ENCODE results near the gene RIMS1. TPM values are rescaled to one million over a fixed set of nuclear protein-coding genes. Genes with fewer than 3 reads are reported as not detected.

Gene RIMS1
- total RNA-seq, 1 experiment from 2014 or later: 0.57 TPM

- no peak overlapping the region for H3K4me3 Mint-ChIP-seq (ENCODE audit: low read depth, unreplicated experiment)
- H3K27me3 Mint-ChIP-seq (ENCODE audit: unreplicated experiment): no peaks in the 10 kb centered on the region
- no peaks in the 10 kb centered on the region for H3K4me1 Mint-ChIP-seq (ENCODE audit: low read depth, unreplicated experiment)
- no TSS peak for BruUV-seq (replicated peaks)
- DNase-seq: no peak
- no peak overlapping the region for H3K27ac Mint-ChIP-seq (ENCODE audit: unreplicated experiment)
- intact Hi-C loops (cut with micrococcal nuclease; ENCODE audit: unreplicated experiment): no loop called here
- H3K9me3 Mint-ChIP-seq (ENCODE audit: low read depth, unreplicated experiment): no peaks in the 10 kb centered on the region
- H3K36me3 Mint-ChIP-seq (ENCODE audit: insufficient read depth, unreplicated experiment): no peaks in the 10 kb centered on the region
- CTCF ChIA-PET: no interaction called here
- TF ChIP-seq CTCF (IDR thresholded peaks at IDR 0.05; ENCODE audit: unreplicated experiment): no peak
These were observed 15.9 kb downstream of the RIMS1 start for GRCh38 chr6:71902261-71902660.

- CTCF ChIA-PET: no interaction called here
- no peak overlapping the region for H3K27ac Mint-ChIP-seq (ENCODE audit: unreplicated experiment)
- no peak for TF ChIP-seq CTCF (IDR thresholded peaks at IDR 0.05; ENCODE audit: unreplicated experiment)
- no peaks in the 10 kb centered on the region for H3K36me3 Mint-ChIP-seq (ENCODE audit: insufficient read depth, unreplicated experiment)
- BruUV-seq (replicated peaks): no TSS peak
- H3K4me1 Mint-ChIP-seq (ENCODE audit: low read depth, unreplicated experiment): no peaks in the 10 kb centered on the region
- H3K9me3 Mint-ChIP-seq (ENCODE audit: low read depth, unreplicated experiment): no peaks in the 10 kb centered on the region
- intact Hi-C loops (cut with micrococcal nuclease; ENCODE audit: unreplicated experiment): no loop called here
- H3K27me3 Mint-ChIP-seq (ENCODE audit: unreplicated experiment): no peaks in the 10 kb centered on the region
- no peak for DNase-seq
- H3K4me3 Mint-ChIP-seq (ENCODE audit: low read depth, unreplicated experiment): no peak overlapping the region
These were observed 20.5 kb downstream of the RIMS1 start for GRCh38 chr6:71906813-71907212.

- intact Hi-C loops (cut with micrococcal nuclease; ENCODE audit: unreplicated experiment): no loop called here
- no TSS peak for BruUV-seq (replicated peaks)
- Mint-ChIP-seq H3K36me3 (ENCODE audit: insufficient read depth, unreplicated experiment) (no peaks in the 10 kb centered on the region), H3K27ac (ENCODE audit: unreplicated experiment) (no peak overlapping the region), H3K4me3 (ENCODE audit: low read depth, unreplicated experiment) (no peak overlapping the region), H3K4me1 (ENCODE audit: low read depth, unreplicated experiment) (no peaks in the 10 kb centered on the region), H3K27me3 (ENCODE audit: unreplicated experiment) (no peaks in the 10 kb centered on the region), H3K9me3 (ENCODE audit: low read depth, unreplicated experiment) (no peaks in the 10 kb centered on the region)
- CTCF ChIA-PET: no interaction called here
- no peak for DNase-seq
- TF ChIP-seq CTCF (IDR thresholded peaks at IDR 0.05; ENCODE audit: unreplicated experiment): no peak
These were observed 21.9 kb downstream of the RIMS1 start for GRCh38 chr6:71908162-71908765.

DNA sequence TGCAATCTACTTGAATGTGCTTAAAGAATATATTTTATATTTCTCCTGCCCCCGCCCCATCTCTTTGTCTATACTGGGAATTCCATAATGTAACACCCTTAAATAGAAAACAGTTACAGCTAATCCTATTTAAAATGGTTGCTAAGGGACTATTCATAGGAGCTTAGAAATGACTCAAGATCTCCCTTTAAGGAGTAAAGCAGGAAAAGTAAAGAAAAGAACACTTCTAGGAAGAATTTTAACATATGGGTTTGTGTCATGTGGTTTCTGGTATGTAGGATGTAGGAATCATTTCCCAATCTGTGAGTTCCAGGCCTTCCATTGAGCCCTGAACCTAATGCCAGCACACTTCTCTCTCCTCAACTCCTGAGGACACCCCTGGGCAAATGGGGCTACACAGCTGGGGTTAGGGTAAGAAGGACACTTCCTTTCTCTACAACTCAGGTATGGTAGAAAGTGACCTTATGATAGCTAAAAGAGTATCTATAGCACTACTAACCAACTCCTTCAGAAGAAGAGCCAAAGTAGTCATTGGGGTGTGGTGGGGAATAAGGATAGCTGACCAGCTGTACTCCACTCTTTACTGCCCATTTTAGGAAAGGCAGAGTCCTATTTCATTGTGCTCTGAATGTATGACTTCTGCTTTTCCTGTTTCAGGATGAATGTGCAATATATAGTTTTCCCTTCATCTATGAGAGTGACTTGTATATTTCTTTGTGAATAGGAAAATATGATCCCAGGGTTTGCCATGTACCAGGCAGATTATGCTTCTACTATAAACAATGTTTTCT is 27.3 kb downstream of the RIMS1 start:
- Mint-ChIP-seq H3K4me1 (ENCODE audit: low read depth, unreplicated experiment) (no peaks in the 10 kb centered on the region), H3K27ac (ENCODE audit: unreplicated experiment) (no peak overlapping the region), H3K36me3 (ENCODE audit: insufficient read depth, unreplicated experiment) (no peaks in the 10 kb centered on the region), H3K27me3 (ENCODE audit: unreplicated experiment) (no peaks in the 10 kb centered on the region), H3K9me3 (ENCODE audit: low read depth, unreplicated experiment) (no peaks in the 10 kb centered on the region), H3K4me3 (ENCODE audit: low read depth, unreplicated experiment) (no peak overlapping the region)
- DNase-seq: no peak
- no TSS peak for BruUV-seq (replicated peaks)
- intact Hi-C loops (cut with micrococcal nuclease; ENCODE audit: unreplicated experiment): no loop called here
- TF ChIP-seq CTCF (IDR thresholded peaks at IDR 0.05; ENCODE audit: unreplicated experiment): no peak
- CTCF ChIA-PET: interaction anchor here (0.6 kb wide), 1 partner anchor 77 kb away, joined by 3 read pairs; no protein-coding TSS in a partner anchor
